WI38 (cell line): Measurements from ENCODE around the gene TAF6.

Experiments
- H3K4me3 ChIP-seq: 2 replicates; pipeline ENCODE4 v1.5.1; 2011; ENCODE audit warnings: low read depth, mild to moderate bottlenecking, control low read depth, low read length
- TF ChIP-seq, protein P1 (sequence below): IDR thresholded peaks from 2 replicates; pipeline ENCODE4 v1.5.1; 2012; ENCODE audit warnings: low read depth, mild to moderate bottlenecking, control low read depth, low read length

TAF6 gene

DNA sequence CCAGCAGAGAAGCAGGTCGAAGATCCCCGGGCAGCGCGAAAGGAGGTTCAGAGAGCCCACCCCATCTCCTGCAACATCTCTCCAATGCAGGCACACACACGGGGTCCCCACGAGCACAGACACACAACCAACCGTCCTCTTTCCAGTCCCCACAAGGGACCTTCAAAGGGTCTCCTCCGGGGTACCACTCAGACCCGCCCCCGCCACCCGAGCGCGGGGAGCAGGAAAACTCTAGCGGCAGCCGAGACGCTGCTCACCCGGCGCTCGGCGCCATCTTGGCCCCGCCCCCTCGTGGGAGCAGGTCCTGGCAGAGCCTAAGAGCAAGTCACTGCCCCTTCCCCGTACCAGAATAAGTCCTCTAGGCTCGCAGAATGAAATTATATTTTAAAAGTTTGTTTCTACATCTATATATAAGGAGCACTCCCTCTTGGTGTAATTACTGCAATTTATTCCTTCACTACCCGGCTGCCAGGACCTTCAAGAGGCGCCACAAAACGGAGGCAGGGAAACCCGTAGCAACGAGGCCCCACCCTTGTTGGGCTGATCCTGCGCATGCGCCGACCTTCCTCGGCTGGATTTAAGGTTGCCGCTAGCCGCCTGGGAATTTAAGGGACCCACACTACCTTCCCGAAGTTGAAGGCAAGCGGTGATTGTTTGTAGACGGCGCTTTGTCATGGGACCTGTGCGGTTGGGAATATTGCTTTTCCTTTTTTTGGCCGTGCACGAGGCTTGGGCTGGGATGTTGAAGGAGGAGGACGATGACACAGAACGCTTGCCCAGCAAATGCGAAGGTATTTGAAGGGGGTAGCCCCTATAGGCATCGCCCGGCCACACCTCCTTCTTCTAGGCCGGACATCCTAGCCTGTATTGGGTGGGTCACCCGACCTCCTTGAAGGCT, at the start of gene TAF6, which contains the start of gene CNPY4:
Gene TAF6 (minus strand): TSS at position 287 of the 898 bp plus-strand sequence. CDS start 5,149 bp downstream, outside the sequence.
Gene CNPY4 (plus strand): TSS at position 563 of the 898 bp plus-strand sequence. CDS start 111 bp downstream, at position 674.
- TF ChIP-seq, protein P1, sequence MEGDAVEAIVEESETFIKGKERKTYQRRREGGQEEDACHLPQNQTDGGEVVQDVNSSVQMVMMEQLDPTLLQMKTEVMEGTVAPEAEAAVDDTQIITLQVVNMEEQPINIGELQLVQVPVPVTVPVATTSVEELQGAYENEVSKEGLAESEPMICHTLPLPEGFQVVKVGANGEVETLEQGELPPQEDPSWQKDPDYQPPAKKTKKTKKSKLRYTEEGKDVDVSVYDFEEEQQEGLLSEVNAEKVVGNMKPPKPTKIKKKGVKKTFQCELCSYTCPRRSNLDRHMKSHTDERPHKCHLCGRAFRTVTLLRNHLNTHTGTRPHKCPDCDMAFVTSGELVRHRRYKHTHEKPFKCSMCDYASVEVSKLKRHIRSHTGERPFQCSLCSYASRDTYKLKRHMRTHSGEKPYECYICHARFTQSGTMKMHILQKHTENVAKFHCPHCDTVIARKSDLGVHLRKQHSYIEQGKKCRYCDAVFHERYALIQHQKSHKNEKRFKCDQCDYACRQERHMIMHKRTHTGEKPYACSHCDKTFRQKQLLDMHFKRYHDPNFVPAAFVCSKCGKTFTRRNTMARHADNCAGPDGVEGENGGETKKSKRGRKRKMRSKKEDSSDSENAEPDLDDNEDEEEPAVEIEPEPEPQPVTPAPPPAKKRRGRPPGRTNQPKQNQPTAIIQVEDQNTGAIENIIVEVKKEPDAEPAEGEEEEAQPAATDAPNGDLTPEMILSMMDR: no peak
- peak within 1 kb of the TSS; percentile 87 for H3K4me3 ChIP-seq

DNA sequence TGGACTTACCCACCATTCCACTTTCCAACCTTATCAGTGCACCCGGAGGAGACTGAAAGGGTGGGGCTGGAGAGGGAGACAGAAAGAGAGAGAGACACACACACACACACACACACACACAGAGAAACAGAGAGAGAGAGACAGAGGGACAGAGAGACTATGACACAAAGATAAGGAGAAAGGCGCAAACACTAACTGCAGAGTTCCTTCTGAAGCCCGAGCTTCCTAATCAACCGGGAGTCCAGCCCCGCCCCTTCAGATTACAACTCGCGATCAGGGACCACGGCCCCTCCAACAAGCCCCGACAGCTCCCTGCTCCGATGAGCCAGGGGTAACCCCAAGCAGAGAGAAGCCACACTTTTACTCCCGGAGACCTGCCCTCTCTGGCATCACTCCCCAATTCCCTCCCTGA, 48.8 kb upstream of the TAF6 start:
- H3K4me3 ChIP-seq: peak overlapping the region; percentile 64

DNA sequence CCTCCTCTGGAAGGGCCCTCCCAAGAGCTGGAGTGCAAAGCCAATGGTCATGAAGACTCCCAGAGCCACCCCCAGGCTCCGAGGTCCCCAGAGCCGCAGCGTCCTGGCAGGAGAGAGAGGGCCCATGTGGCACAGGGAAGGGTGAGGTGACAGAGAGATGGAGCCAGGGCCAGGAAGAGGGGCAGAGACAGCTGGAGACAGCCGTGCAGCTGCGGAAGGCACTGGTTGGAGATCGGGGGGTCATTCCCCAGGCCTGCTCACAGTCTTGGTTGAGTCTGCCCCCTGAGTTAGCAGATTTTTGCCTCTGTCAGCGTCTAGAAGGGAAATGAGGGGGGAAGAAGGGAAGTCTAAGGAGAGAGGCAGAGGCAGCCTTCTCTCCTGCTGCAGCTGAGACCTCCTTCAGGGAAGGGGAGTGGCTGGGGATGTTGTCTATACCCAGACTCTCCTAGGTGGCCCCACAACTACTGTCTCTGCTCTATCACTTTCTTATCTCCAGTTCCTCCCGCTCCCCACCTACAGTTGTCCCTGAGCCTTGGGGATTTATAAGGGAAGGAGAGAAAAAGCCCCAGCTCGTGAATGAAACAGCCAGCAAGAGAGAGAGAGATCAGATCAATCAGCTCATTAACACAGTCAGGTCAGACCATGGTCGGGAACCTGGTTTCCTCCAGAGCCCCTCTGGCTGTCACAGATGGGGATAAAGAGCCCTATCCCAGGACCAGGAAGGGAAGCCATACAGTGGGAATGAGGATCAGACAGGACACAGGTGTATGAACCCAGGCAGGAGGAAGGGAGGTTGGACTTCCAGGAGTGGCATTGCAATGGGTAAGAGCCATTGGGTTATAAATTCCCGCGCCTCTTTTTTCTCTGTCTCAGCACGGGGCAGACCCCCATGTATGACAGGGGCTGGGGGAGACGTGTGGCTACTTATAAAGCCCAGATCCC, 48.1 kb upstream of the TAF6 start:
- H3K4me3 ChIP-seq: peak overlapping the region; percentile 64
- TF ChIP-seq, protein P1: no peak

More for the DNA sequence above, 48.8 kb upstream of the TAF6 start:
- TF ChIP-seq, protein P1: no peak

DNA sequence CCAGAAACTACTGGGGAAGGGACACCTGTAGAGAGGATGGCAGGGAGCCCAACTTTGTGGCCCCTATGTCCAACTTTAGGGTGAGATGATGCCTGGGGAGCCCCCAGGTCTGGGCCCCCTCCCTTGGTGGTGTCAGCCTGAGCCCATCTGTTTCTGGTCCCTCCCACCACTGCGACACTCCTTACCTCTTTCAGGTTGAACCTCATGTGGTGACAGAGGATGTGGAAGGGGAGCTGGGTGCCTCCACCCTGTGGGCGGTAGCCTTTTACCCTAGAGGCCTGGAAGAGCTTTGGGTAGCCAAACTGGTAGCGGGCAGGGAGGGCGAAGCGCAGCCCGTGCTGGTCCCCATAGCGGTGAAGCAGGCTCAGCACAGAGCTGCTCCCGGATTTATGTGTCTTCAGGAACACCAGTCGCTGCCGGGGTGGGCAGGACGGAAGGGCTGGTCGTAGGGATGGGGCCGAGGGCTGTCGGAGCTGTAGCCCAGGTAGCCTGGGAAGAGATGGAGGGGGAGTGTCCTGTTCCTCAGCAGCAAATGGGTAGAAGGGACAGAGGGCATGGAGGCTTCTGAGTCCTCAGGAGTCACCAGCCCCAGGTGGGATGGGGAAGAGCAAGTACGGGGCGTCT, 47.3 kb upstream of the TAF6 start:
- no peak overlapping the region for H3K4me3 ChIP-seq
- TF ChIP-seq, protein P1: no peak

DNA sequence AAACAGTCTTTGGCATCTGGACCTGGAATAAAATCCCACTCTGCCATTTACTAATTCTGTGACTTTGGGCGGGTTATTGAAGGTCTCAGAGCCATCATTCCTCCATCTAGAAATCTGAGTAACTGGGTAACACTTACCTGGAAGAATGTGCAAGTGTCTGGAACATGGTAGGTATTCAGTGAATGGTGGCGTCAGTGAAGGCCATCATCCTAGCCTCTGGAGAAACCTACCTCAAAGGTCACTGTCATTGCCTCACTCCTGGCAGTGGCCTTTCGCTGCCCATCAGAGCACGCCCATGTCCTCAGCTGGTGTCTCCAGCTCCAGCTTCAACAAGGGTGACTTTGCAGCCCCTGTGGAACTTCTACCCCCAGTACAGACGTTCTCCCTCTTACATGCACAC, 44.7 kb upstream of the TAF6 start:
- H3K4me3 ChIP-seq: no peak overlapping the region
- TF ChIP-seq, protein P1: no peak

DNA sequence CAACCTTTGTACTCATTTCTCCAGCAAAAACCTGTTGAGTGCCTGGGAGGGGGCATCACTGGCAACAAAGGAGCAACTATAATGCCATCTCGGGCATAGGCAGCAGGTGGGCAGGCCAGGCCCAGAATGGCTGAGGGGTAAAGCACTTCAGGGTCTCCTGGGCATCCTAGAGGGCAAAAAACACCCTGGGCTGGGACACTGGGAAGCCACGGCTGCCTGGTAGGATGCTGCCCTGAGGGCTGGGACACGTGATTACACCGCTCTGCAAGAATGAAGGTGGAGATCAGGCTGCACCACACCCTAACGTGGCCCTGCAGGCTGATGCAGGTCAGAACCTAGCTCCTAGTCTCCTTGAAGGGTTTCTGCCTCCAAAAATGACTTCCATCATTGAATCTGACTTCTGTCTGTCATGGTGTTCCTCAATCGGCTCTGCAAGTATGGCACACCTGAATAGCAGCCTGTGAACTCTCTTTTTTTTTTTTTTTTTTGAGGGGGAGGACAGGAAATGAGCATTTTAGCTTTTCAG, 43.9 kb upstream of the TAF6 start:
- H3K4me3 ChIP-seq: no peak overlapping the region
- TF ChIP-seq, protein P1: no peak
